ENCODE measurements around the gene PIK3C2G. TPM values are rescaled to one million over a fixed set of nuclear protein-coding genes. Genes with fewer than 3 reads are reported as not detected.

PIK3C2G gene
- total RNA-seq, 1 experiment from 2014 or later = not detected

GRCh38 chr12:18696971-18697602 is 435.8 kb downstream of the PIK3C2G start:
- no peaks in the 10 kb centered on the region for H3K4me1 ChIP-seq (ENCODE audit: insufficient read depth, low read length, poor library complexity, severe bottlenecking)
- no peak overlapping the region for H3K27ac ChIP-seq (ENCODE audit: low read depth, low read length, poor library complexity, severe bottlenecking)
- H3K27me3 ChIP-seq (replicated peaks; ENCODE audit: insufficient read depth, low read depth, low read length, poor library complexity) = no peaks in the 10 kb centered on the region
- ChIA-PET CTCF (no interaction called here), POLR2A (ENCODE audit: low non-redundant PET) (no interaction called here)
- H3K9me3 ChIP-seq (ENCODE audit: low read depth, low read length, poor library complexity, severe bottlenecking) = no peaks in the 10 kb centered on the region
- TF ChIP-seq EZH2 (IDR thresholded peaks at IDR 0.05; ENCODE audit: borderline replicate concordance, low read depth, low read length, poor library complexity, severe bottlenecking) (no peak), CTCF (conservative IDR thresholded peaks at IDR 0.05; ENCODE audit: low read depth, low read length) (no peak)
- DNase-seq (ENCODE audit: low spot score) = no peak
- H3K36me3 ChIP-seq (ENCODE audit: insufficient read depth, low read length, poor library complexity, severe bottlenecking) = no peaks in the 10 kb centered on the region
- BruUV-seq (replicated peaks) = no TSS peak
- intact Hi-C loops (cut with micrococcal nuclease; ENCODE audit: unreplicated experiment) = no loop called here
- no peak overlapping the region for H3K4me3 ChIP-seq (ENCODE audit: low read depth, low read length, poor library complexity, severe bottlenecking)

Other genes with a start within 250 kb of the PIK3C2G start
- gene RERGL, start 171.3 kb upstream of the PIK3C2G start, total RNA-seq (2021) = not detected in 2 replicates

Data from A673 (cell line).